Right lobe of liver (tissue), 4 donors: ENCODE measurements around the gene NDE1.

Experiments
- CTCF ChIP-seq, 4 donors: fragments of 200-600 bp in 3 of 4; fragments of 450-650 bp in 1 of 4; IDR thresholded peaks; one replicate each; pipeline versions ENCODE4 v1.5.1 to v1.8.0; 2016 to 2022; ENCODE audit warnings: antibody characterized with exemption in 4 of 4, mild to moderate bottlenecking in 2 of 4
- POLR2A ChIP-seq: fragments of 450-650 bp; IDR thresholded peaks from one replicate; pipeline ENCODE4 v1.6.1; 2017; ENCODE audit warnings: antibody characterized with exemption, mild to moderate bottlenecking
- donor health status: DM: no; HTN: no; CAD: no.
- donor health status: DM: no; HTN: no; CAD: no.
- donor health status: DM: no; HTN: yes; CAD: no.

- TF ChIP-seq CTCF (IDR thresholded peaks at IDR 0.05) (no peak), POLR2A (no peak)
These were observed 8.1 kb upstream of the NDE1 start for GRCh38 chr16:15641753-15642556.
